ENCODE results near the gene BAZ1B.
"Not testable (repeated sequence)": the region's sequence is repeated elsewhere in the genome, so short reads cannot be mapped to it uniquely, and the experiment has no call there.

Gene BAZ1B

GRCh38 chr7:73504017-73504416, 18.1 kb downstream of the BAZ1B start:
- no peak for DNase-seq

GRCh38 chr7:73503229-73503628, 18.9 kb downstream of the BAZ1B start:
- no peak for DNase-seq

GRCh38 chr7:73496626-73497025, 25.5 kb downstream of the BAZ1B start:
- no peak for DNase-seq

- not testable (repeated sequence) for DNase-seq
Observed at GRCh38 chr7:73495507-73495906, 26.6 kb downstream of the BAZ1B start.

- DNase-seq: no peak
Observed at GRCh38 chr7:73489976-73490375, 32.1 kb downstream of the BAZ1B start.

GRCh38 chr7:73487486-73487885, 34.6 kb downstream of the BAZ1B start:
- no peak for DNase-seq

- DNase-seq: no peak
Observed at GRCh38 chr7:73483171-73483570, 38.9 kb downstream of the BAZ1B start.

GRCh38 chr7:73482746-73483145, 39.3 kb downstream of the BAZ1B start:
- DNase-seq: no peak

- DNase-seq: not testable (repeated sequence)
Observed at GRCh38 chr7:73481521-73481920, 40.6 kb downstream of the BAZ1B start.

- no peak for DNase-seq
Observed at GRCh38 chr7:73478549-73478948, 43.5 kb downstream of the BAZ1B start.

- no peak for DNase-seq
Observed at GRCh38 chr7:73477376-73477775, 44.7 kb downstream of the BAZ1B start.

GRCh38 chr7:73470208-73470607, 51.9 kb downstream of the BAZ1B start:
- no peak for DNase-seq

- not testable (repeated sequence) for DNase-seq
Observed at GRCh38 chr7:73467046-73467445, 55.0 kb downstream of the BAZ1B start.

GRCh38 chr7:73466112-73466511, 56.0 kb downstream of the BAZ1B start:
- no peak for DNase-seq

GRCh38 chr7:73463966-73464365, 58.1 kb downstream of the BAZ1B start:
- DNase-seq: no peak

- no peak for DNase-seq
Observed at GRCh38 chr7:73463260-73463659, 58.8 kb downstream of the BAZ1B start.

- no peak for DNase-seq
Observed at GRCh38 chr7:73461782-73462285, 60.3 kb downstream of the BAZ1B start.

- no peak for DNase-seq
Observed at GRCh38 chr7:73454424-73454823, 67.7 kb downstream of the BAZ1B start.

- DNase-seq: no peak
Observed at GRCh38 chr7:73452999-73453635, 69.0 kb downstream of the BAZ1B start.

GRCh38 chr7:73451780-73452398, 70.2 kb downstream of the BAZ1B start:
- no peak for DNase-seq

- no peak for DNase-seq
Observed at GRCh38 chr7:73449422-73449821, 72.7 kb downstream of the BAZ1B start.

GRCh38 chr7:73448609-73449008, 73.5 kb downstream of the BAZ1B start:
- no peak for DNase-seq

GRCh38 chr7:73447121-73447733, 74.9 kb downstream of the BAZ1B start:
- no peak for DNase-seq

- no peak for DNase-seq
Observed at GRCh38 chr7:73446682-73447081, 75.4 kb downstream of the BAZ1B start.
